SK-N-DZ (cell line): ENCODE results near the gene NIPSNAP3A. TPM values are rescaled to one million over a fixed set of nuclear protein-coding genes. Genes with fewer than 3 reads are reported as not detected.
"Not testable (repeated sequence)": the region's sequence is repeated elsewhere in the genome, so short reads cannot be mapped to it uniquely, and the experiment has no call there.

Experiments used
- DNase-seq: peaks from one replicate; pipeline ENCODE4 v3.0.0-alpha.2; 2015; ENCODE audit warnings: low spot score
- polyA plus RNA-seq, 2 experiments: library from polyadenylated mRNA; depleted of rRNA; stranded (reverse); fragments of >200 nt; gene quantifications; 2 replicates each; pipeline ENCODE4 v1.2.3, GENCODE V29; 2014

The NIPSNAP3A gene
- polyA plus RNA-seq (2014; cell fraction: cytosol; rRNA removed) = 38.6 and 45.2 TPM in 2 replicates
- polyA plus RNA-seq (2014; cell fraction: nucleus; rRNA removed) = 29.9 and 38.3 TPM in 2 replicates

DNA sequence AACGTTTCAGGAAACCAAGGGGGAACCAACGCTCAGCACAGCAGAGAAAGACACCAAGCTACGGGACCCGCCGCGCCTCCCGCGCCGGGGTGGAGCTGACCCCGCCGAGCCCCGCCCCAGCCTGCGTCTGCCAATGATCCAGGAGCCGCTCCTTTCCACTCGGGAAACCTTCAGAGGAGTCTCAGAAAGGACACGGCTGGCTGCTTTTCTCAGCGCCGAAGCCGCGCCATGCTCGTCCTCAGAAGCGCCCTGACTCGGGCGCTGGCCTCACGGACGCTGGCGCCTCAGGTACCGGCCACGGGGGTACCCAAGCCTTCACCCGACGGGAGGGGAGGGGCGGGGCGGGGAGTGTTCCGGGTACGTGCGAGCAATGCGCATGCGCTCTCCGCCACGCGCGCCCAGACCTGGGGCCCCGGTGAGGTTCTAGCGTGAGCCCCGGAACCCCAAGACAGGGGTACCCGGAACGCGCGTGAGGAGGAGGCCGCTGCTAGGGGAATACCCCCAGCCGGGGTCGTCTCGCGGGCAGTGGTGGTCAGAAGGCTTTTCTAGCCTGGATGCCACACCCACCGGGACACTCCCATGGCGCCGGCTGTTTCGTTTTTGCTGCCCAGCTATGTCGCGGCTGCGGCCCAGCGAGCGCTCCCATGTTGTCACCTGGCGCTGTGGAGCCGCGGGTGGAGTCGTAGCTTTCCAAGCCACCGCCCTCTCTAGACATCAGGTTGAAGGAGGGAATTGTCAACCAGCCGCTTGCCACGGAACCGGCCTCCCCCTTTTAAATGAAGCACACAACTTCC lies at the start of gene NIPSNAP3A:
Gene NIPSNAP3A, plus strand, starts transcription at position 119 of the 794 bp plus-strand sequence. Its CDS starts 110 bp downstream, at position 229.
- peak; percentile 74 for DNase-seq

DNA sequence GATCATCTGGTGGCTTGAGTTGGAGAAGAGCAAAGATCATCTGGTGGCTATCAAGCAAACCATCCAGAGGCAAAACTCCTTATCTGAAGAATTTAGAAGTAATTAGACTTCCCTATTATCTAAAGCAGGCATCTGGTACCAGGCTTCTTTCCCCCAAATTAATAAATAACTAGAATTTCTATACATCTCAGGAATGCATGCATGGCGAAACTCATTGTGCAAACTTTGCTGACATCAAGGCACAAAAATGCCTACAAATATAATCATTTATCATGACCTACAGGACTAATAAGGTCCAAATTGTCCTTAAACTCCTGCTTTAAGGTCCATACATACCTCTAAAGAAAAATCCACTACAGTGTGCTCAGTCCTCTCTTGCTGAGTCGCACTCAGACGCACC lies 47.2 kb upstream of the NIPSNAP3A start:
- DNase-seq = no peak

DNA sequence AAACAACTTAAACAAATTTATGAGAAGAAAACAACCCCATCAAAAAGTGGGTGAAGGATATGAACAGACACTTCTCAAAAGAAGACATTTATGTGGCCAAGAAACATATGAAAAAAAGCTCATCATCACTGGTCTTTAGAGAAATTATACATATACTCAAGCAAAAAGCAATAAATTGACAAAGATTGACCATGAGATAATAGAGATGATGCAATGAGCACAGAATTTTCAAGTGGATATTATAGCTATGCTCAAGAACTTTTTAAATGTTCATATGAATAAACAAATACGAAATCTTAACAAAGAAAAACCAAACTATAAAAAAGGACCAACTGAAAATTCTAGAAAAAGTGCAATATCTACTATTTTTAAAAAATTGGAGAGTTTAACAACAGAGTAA lies 38.7 kb upstream of the NIPSNAP3A start:
- DNase-seq = not testable (repeated sequence)

DNA sequence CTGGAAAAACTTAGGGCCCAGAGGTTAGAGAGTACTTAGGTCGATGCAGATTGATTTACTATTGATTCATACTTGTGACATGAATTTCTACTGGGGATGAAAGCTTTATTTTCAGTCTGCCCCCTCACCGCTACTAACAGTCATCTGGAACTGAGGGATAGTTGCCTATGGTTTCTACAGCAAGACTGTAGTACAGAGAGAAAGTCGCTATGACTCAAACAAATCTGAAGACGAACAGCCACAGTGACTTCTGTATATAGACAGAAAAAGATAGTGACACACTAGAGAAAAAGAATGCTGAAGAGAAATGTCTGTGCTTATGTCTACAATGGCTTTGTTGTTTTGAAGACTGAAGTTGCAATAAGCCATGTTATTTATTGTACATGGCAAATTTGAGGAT lies 35.9 kb upstream of the NIPSNAP3A start:
- no peak for DNase-seq

DNA sequence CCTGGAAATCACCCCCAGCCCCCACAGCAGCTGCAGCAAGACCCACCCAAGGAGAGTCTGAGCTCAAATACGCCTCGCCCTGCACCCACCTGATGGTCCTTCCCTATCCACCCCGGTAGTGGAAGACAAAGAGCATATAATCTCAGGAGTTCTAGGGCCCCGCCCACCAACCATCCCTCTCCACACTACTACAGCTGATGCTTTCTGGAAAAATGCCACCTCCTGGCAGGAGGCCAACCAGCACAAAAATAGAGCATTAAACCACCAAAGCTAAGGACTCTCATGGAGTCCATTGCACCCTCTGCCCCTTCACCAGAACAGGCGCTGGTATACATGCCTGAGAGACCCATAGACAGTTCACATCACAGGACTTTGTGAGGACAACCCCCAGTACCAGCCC lies 22.5 kb upstream of the NIPSNAP3A start:
- DNase-seq = no peak

DNA sequence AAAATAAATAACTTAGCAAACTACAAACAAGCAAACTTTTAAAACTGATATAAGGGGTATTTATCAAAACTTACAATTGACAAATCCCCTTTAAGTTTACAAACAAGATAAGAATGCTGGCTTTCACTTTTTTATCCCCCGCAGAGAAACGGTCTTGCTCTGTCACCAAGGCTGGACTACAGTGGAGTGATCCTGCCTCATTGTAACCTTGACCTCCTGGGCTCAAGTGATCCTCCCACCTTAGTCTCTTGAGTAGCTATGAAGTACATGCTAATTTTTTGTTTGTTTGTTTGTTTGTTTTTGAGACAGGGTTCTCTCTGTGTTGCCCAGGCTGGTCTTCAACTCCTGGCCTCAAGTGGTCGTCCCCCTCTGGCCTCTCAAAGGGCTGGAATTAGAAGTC lies 9.0 kb upstream of the NIPSNAP3A start:
- no peak for DNase-seq

DNA sequence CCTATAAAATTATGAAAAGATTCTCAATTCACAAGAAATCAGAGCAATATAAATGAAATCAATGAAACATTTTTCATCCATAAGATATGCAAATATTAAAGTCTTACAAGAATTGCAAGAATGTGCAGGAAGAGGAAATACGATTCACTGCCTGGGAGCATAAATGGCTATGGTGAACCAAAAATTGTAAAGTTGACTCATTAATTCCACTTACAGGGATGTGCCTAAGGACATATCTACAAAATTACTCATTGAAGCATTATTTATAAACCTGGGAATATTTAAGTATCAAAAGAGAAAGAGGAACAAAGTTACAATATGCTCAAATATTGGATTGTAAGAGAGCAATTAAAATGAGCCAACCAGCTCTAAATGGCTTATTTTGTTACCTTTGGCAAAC lies 6.9 kb upstream of the NIPSNAP3A start:
- DNase-seq = no peak

DNA sequence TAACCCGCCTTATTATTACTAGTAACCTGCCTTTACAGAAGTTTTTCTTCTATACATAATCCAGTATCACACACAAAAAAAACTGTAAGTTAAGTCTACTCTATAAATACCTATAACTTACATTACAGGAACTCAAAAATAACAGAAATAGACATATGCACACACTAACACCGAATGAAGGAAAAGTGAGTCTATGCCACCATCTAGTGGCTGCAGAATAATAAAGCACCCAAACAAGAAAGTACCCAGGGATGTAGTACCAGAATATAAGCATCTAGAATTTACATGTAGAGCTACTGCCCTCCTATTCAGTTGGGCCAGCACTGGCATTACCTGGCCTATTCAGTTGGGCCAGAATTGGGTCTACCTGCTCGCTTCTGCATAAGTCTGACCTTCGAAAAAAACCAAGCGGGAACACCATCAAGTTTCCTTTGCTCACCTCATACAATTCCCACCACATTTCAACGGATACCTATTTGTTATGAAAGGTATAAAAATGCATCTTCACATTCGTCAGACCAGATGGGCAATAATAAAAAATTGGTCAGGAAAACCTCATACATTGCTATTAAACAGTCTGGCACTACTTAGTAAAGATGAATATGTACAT lies 4.0 kb upstream of the NIPSNAP3A start:
- DNase-seq = peak; percentile 66

DNA sequence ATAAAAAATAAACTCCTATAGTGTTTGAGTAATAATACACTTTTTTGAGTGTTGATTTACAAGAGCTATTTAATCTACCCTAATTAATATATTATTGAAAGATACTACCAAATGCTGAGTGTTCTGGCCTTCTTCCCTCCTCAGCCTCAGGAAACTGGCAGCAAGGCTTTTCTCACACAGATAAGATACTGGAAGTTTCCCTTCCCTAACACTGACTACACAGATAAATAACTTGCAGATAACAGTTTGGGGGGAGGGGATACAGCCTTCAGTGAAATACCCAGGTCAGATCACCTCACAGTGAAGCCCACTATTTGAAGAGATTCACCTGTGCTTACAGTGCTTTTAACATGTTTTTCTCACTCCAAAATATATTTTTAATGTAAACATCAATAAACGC lies 1.6 kb upstream of the NIPSNAP3A start:
- no peak for DNase-seq

DNA sequence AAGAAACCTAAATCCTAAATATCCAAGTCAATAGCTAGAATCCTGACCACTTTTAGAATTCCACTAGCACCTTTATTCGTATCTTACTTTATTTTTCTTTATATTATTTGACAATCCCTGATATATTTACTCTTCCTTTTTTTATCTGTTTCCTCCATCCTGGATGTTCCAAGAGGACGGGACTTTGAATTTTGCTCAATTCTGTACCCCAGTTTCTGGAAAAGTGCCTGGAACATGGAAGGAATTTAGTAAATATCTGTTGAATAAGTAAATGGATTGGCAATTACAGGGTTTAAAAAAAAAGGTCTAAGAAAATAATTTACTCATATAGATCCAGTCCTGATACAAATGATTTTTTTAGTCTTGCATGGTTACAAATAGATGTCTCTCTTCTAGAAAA lies 1.2 kb upstream of the NIPSNAP3A start:
- no peak for DNase-seq

DNA sequence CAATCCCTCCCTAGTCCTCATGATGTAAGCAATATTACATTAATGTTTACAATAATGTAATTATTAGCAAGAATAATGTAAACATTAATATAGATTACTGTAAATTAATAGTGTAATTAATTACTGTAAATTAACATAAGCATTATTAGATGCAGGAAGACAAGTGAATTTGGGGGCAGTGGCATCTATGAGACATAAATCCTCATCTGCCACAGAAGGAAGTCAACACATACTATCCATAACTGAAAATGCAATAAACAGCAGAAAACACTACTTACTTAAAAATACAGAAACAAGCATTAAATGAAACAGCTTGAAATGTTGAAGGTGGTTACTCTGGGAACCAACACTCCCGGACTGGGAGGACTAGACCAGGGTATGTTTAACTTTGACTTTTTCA lies 685 bp upstream of the NIPSNAP3A start:
- no peak for DNase-seq

DNA sequence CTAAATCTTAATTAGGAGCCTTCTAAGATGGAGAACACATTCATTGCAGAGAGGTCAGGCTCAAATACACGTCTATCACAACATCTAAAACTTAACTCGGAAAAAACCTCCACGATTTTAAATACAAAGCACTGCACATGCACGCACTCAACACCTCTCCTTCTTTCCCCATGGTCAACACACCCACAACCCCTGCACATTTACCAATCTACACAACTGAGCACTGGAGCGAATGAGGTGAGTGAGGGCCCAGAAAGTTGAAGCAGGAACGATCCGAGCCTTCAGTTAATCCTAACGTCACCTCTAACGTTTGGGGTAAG lies 278 bp upstream of the NIPSNAP3A start:
- DNase-seq = no peak

DNA sequence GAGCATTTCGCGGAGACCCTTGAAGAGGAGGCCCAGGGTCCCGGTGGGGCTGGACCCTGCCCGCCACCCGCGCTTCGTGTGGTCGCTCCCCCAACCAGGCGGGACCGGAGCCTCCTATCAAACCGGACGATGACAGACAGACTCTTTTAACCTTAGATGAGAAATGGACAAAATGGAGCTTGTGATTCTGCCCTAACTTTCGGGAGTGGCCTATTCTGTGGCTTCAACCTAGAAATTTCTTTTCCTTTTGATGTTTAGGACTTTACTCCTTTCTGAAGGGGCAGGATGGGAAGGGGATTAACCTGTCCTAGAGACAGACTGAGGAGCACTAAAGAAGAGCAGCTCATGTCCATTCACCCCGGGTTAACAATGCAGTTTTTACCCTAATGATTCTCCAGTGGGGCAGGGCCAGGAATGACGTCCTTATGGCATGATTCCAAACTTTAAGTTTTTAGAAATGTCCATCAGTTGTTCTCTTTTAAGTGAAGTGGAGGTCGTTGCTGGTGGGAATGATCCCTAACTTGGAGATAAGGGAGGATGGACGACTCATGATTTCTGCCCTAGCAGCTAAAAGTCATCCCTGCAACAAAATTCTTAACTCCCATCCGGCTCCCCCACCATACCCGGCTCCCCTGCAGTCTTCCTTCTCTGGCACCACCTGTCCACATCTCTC lies 1.0 kb downstream of the NIPSNAP3A start:
- DNase-seq = no peak

DNA sequence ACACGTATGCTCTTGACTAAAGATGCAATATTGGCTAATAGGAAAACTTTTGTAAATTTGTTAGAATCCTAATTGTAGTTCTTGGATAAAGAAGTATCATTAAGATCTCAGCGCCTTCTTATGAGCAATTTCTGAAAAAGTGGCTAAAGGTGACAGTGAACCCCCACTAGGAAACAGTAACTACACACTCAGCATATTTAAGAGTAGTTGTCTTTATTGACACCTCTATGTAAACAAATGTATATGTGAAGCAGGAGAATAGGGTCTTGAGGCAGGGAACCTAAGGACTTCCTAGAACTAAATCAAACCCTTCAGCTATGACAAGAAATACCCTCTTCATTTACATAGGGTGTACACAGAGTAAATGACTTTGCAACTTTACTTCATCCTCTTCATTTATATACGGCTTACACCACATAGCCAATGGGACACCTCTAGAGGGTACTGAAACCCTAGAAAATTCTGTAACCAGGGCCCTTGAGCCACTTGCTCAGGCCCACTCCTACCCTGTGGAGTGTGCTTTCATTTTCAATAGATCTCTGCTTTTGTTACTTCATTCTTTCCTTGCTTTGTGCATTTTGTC lies 2.8 kb downstream of the NIPSNAP3A start:
- DNase-seq = no peak

DNA sequence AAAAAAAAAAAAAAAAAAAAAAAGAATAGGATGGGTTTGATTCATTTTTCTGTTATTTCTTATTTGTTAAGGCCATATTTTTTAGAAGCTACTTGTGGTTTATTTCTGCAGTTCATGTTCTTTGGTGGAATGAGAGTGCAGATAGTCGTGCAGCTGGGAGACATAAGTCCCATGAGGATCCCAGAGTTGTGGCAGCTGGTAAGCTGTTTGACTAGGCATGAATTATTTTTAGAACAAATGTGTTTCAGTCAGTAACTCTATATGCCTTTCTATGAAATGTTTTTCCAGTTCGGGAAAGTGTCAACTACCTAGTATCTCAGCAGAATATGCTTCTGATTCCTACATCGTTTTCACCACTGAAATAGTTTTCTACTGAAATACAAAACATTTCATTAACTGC lies 11.5 kb downstream of the NIPSNAP3A start:
- no peak for DNase-seq

DNA sequence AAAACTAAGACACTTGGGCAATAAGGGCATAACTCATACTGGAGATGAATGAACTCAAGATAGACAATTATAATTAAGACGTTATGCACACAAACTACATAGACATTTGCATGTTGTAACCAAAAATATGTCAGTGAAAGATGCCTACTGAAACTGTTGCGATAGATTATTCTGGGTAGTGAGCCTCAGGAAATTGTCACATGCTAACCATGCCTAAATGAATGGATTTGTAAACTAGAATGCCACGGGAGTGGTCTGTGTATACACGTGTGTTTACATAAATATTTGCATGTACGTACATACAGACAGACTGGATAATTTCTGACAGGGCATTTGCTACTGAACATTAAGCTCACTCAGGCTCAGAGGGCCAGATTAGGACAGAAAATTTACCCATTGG lies 17.7 kb downstream of the NIPSNAP3A start:
- DNase-seq = no peak

DNA sequence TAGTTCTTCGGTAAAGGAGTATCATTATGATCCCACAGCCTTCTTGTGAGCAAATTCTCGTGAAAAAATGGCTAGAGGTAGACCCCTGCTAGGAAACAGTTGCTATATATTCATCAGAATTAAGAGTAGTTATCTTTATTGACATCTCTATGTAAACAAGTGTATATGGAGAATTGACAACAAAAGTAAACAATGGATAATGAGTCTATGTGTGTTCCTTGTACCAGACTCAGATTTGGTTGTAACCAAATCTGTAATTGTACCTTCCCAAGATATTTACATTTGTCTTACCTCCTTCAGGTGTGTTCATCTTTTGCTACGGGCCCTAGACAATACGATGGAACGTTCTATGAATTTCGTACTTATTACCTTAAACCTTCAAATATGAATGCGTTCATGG lies 18.5 kb downstream of the NIPSNAP3A start:
- DNase-seq = no peak

DNA sequence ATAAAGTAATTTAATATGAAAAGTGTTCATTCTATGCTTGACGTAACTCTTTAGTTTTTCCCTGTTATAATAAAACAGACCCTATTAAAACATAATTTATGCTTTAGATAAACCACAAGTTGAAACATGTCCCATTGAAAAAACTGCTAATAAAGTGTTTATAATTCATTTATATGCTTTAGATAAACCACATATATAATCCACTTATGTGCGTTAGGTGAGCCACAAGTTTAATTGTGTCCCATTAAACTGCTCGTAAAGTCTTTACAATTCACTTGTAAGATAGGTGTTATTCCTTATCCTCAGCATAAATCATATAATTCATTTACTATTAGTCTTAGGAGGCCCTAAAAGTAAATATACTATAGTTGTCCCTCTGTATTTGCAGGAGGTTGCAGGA lies 20.0 kb downstream of the NIPSNAP3A start:
- no peak for DNase-seq

DNA sequence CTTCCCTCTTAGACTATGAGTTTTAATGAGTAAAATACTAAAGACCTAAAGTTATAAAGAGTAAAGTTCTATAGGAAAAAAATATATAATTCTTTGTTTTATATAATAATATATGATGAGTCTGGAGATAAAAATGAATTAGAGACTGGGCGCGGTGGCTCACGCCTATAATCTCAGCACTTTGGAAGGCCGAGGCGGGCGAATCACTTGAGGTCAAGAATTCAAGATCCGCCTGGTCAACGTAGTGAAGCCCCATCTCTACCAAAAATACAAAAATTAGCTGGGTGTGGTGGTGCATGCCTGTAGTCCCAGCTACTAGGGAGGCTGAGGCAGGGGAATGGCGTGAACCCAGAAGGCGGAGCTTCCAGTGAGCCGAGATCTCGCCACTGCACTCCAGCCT lies 21.5 kb downstream of the NIPSNAP3A start:
- DNase-seq = not testable (repeated sequence)

DNA sequence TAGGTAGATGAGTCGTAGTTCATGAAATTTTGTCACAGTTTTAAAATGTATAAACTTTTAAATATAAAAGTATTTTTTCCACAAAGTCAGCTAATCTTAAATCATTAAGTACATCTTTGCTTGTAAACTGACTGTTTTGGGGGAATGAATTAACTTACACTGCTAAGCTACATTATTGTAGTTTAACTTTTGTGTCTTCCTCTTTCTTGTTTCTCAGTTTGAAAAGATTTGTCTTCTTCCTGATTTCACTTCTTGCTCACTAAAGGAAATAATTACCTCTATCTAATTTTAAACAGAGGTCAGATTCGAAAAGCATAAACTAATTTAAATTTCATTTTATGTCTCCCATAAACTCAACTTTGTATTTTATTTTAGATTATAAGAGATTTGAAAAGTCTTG lies 22.2 kb downstream of the NIPSNAP3A start:
- DNase-seq = no peak

DNA sequence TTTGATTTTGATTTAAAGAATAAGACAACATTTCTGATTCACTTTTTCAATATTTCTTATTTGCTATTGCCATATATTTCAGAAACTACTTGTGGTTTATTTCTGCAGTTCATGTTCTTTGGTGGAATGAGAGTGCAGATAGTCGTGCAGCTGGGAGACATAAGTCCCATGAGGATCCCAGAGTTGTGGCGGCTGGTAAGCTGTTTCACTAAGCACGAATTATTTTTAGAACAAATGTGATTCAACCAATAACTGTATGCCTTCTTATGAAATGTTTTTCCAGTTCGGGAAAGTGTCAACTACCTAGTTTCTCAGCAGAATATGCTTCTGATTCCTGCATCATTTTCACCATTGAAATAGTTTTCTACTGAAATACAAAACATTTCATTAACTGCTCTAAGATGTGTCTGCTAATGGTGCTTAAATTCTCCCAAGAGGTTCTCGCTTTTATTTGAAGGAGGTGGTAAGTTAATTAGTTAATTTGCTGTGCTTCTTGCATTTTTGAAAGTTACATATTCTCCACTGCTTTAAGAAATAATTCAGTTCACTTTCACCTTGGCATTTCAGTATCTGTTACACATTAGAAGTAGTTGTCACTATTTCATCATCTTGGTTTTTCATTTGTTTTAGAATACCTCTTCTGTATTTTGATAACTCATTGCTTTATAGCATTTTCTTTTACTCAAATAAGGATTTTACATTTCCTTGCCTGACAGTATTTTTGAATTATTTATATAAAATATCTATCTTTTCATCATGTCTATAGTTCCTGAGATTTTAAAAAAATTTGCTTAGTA lies 25.4 kb downstream of the NIPSNAP3A start:
- DNase-seq = no peak

DNA sequence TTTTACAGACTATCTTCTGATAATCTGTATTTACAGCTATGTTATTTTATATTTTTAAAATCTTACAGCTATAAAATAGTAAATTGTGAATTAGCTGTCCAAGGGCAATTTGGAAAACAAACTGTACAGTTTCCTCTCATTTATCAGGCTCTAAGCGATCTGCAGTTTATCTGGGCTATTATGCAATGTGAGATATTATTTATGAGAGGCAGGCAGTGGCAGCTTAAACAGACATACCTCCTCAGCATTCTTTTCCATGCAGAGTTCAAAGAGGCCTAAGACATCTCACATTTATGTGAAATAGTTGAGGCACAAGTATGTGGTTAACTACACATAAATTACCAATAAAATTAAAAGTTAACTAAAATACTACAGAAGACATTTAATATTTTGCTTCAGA lies 26.6 kb downstream of the NIPSNAP3A start:
- no peak for DNase-seq
